Panc1 (cell line): ENCODE results near the gene RASSF5.

Experiments
- TF ChIP-seq, protein P1 (sequence below): fragments of 450-650 bp; IDR thresholded peaks from 2 replicates; pipeline ENCODE4 v1.5.1; 2017; ENCODE audit warnings: mild to moderate bottlenecking
- TF ChIP-seq, protein P2 (sequence below), 2 experiments: IDR thresholded peaks; 2 replicates each; pipeline ENCODE4 v1.6.1; 2011 to 2012; ENCODE audit warnings: low read depth in 2 of 2, control low read depth in 1 of 2, low read length in 1 of 2, mild to moderate bottlenecking in 1 of 2, moderate library complexity in 1 of 2; ENCODE audit not compliant: insufficient read depth in 1 of 2

DNA sequence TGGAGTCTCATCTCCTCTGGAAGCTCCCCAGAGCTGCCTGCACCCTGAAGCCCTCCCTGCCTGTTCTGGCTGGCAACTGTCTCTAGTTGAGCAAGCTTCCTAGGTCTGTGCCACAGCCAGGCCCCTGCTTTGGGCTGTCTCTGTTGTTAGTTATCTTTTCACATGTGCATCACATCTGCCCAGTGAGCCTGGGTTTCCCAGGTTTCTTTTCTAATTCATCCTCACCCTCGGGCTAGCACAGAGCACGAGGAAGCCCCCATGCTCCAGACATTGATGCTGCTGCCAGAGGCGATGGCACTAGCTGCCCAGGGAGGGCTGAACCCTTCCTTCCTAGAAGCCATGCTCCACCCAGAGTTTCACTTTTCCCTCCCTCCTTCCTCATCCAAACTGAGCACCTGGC lies 27.2 kb downstream of the RASSF5 start:
- TF ChIP-seq, protein P1, sequence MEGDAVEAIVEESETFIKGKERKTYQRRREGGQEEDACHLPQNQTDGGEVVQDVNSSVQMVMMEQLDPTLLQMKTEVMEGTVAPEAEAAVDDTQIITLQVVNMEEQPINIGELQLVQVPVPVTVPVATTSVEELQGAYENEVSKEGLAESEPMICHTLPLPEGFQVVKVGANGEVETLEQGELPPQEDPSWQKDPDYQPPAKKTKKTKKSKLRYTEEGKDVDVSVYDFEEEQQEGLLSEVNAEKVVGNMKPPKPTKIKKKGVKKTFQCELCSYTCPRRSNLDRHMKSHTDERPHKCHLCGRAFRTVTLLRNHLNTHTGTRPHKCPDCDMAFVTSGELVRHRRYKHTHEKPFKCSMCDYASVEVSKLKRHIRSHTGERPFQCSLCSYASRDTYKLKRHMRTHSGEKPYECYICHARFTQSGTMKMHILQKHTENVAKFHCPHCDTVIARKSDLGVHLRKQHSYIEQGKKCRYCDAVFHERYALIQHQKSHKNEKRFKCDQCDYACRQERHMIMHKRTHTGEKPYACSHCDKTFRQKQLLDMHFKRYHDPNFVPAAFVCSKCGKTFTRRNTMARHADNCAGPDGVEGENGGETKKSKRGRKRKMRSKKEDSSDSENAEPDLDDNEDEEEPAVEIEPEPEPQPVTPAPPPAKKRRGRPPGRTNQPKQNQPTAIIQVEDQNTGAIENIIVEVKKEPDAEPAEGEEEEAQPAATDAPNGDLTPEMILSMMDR = no peak
- TF ChIP-seq, protein P2, sequence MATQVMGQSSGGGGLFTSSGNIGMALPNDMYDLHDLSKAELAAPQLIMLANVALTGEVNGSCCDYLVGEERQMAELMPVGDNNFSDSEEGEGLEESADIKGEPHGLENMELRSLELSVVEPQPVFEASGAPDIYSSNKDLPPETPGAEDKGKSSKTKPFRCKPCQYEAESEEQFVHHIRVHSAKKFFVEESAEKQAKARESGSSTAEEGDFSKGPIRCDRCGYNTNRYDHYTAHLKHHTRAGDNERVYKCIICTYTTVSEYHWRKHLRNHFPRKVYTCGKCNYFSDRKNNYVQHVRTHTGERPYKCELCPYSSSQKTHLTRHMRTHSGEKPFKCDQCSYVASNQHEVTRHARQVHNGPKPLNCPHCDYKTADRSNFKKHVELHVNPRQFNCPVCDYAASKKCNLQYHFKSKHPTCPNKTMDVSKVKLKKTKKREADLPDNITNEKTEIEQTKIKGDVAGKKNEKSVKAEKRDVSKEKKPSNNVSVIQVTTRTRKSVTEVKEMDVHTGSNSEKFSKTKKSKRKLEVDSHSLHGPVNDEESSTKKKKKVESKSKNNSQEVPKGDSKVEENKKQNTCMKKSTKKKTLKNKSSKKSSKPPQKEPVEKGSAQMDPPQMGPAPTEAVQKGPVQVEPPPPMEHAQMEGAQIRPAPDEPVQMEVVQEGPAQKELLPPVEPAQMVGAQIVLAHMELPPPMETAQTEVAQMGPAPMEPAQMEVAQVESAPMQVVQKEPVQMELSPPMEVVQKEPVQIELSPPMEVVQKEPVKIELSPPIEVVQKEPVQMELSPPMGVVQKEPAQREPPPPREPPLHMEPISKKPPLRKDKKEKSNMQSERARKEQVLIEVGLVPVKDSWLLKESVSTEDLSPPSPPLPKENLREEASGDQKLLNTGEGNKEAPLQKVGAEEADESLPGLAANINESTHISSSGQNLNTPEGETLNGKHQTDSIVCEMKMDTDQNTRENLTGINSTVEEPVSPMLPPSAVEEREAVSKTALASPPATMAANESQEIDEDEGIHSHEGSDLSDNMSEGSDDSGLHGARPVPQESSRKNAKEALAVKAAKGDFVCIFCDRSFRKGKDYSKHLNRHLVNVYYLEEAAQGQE (IDR thresholded peaks at IDR 0.05; ENCODE audit: insufficient read depth in 1 of 2, low read depth in 2 of 2, low read length in 1 of 2) = no peak
